NCI-H510A treated with DMSO at 0.1 percent for 48 hours (cell line): ENCODE data around the gene ITCH.

ENCODE experiments used
- DNase-seq: peaks from one replicate; lab custom pipeline; 2025; lab: John Stamatoyannopoulos, UW

The ITCH gene

GRCh38 chr20:34534391-34535165 is 171.5 kb downstream of the ITCH start:
- no peak for DNase-seq

- no peak for DNase-seq
Measured at GRCh38 chr20:34535301-34535840, 172.3 kb downstream of the ITCH start.

GRCh38 chr20:34535857-34536256 is 172.8 kb downstream of the ITCH start:
- no peak for DNase-seq

- DNase-seq, result peak; percentile 29
Measured at GRCh38 chr20:34536798-34537394, 173.8 kb downstream of the ITCH start.

GRCh38 chr20:34537651-34538050 is 174.6 kb downstream of the ITCH start:
- no peak for DNase-seq

GRCh38 chr20:34538671-34539123 is 175.6 kb downstream of the ITCH start:
- peak; percentile 37 for DNase-seq

GRCh38 chr20:34539756-34540155 is 176.7 kb downstream of the ITCH start:
- DNase-seq, result no peak

- no peak for DNase-seq
Measured at GRCh38 chr20:34540596-34541263, 177.7 kb downstream of the ITCH start.

- DNase-seq, result no peak
Measured at GRCh38 chr20:34541264-34541901, 178.3 kb downstream of the ITCH start.

- DNase-seq, result no peak
Measured at GRCh38 chr20:34541917-34542316, 178.8 kb downstream of the ITCH start.

GRCh38 chr20:34542439-34542838 is 179.4 kb downstream of the ITCH start:
- no peak for DNase-seq

- peak; percentile 28 for DNase-seq
Measured at GRCh38 chr20:34543463-34544056, 180.5 kb downstream of the ITCH start.

GRCh38 chr20:34544109-34544796 is 181.2 kb downstream of the ITCH start:
- peak; percentile 75 for DNase-seq

GRCh38 chr20:34546751-34547181 is 183.7 kb downstream of the ITCH start:
- DNase-seq, result peak; percentile 89

GRCh38 chr20:34547844-34548613 is 185.0 kb downstream of the ITCH start:
- DNase-seq, result peak; percentile 63

- peak; percentile 61 for DNase-seq
Measured at GRCh38 chr20:34549291-34549928, 186.3 kb downstream of the ITCH start.

GRCh38 chr20:34549929-34550305 is 186.8 kb downstream of the ITCH start:
- DNase-seq, result no peak

- no peak for DNase-seq
Measured at GRCh38 chr20:34552569-34552968, 189.5 kb downstream of the ITCH start.

- DNase-seq, result peak; percentile 13
Measured at GRCh38 chr20:34553366-34553867, 190.3 kb downstream of the ITCH start.

- DNase-seq, result no peak
Measured at GRCh38 chr20:34557936-34558319, 194.9 kb downstream of the ITCH start.
